A549 (cell line): ENCODE results near the gene GATA5. TPM values are rescaled to one million over a fixed set of nuclear protein-coding genes. Genes with fewer than 3 reads are reported as not detected.

Experiments used
- ATAC-seq, 2 experiments: fragments of 200-7000 bp in 1 of 2; fragments of >200 bp in 1 of 2; cut with Nextera tagmentation in 1 of 2; cut with Tn5 transposase in 1 of 2; 3 replicates each; pipeline versions ENCODE4 v1.8.0 to v1.9.1; 2018 to 2020; ENCODE audit warnings: mild to moderate bottlenecking in 1 of 2, moderate library complexity in 1 of 2
- CTCF ChIA-PET: fragments of 300-600 bp; sonication (Branson Sonifier 250); formaldehyde crosslinking; extraction: SDS; loops from one replicate; lab custom pipeline; 2021; ENCODE audit warnings: antibody characterized with exemption, inconsistent platforms; lab: Yijun Ruan, JAX
- POLR2A ChIA-PET: fragments of 350-600 bp; formaldehyde crosslinking; extraction: SDS; loops from one replicate; lab custom pipeline; 2021; ENCODE audit warnings: antibody characterized with exemption, inconsistent platforms; lab: Yijun Ruan, JAX
- DNase-seq, 2 experiments: peaks; one replicate each; pipeline versions ENCODE4 v3.0.0 to v3.0.0-alpha.2; 2011 to 2016; ENCODE audit warnings: low read depth in 1 of 2, low spot score in 1 of 2
- FAIRE-seq: peaks from 2 replicates; lab custom pipeline; 2011; peaks lifted over from hg19 to GRCh38; lab: Jason Lieb, UNC
- H3K27ac ChIP-seq, 2 experiments: fragments of >200 bp; sonication (Bioruptor Twin); formaldehyde crosslinking; 3 replicates each; pipeline ENCODE4 v1.5.1; 2016 to 2017
- H3K4me1 ChIP-seq: fragments of >200 bp; sonication (Bioruptor Twin); formaldehyde crosslinking; 3 replicates; pipeline ENCODE4 v1.6.1; 2016
- H3K4me2 ChIP-seq: fragments of >200 bp; sonication (Bioruptor Twin); formaldehyde crosslinking; 3 replicates; pipeline ENCODE4 v1.6.1; 2016
- H3K4me3 ChIP-seq: fragments of >200 bp; sonication (Bioruptor Twin); formaldehyde crosslinking; 3 replicates; pipeline ENCODE4 v1.5.1; 2016
- H3K9me3 ChIP-seq: fragments of >200 bp; sonication (Bioruptor Twin); formaldehyde crosslinking; 3 replicates; pipeline ENCODE4 v1.6.1; 2016
- BHLHE40 ChIP-seq: IDR thresholded peaks from 2 replicates; pipeline ENCODE4 v1.6.1; 2012; ENCODE audit warnings: low read depth, low read length, inconsistent platforms
- CBX2 ChIP-seq: fragments of 200-600 bp; sonication (generic); IDR thresholded peaks from 2 replicates; pipeline ENCODE4 v1.6.1; 2016; ENCODE audit warnings: low read depth, mild to moderate bottlenecking, borderline replicate concordance
- CHD4 ChIP-seq: fragments of 200-600 bp; sonication (generic); IDR thresholded peaks from 2 replicates; pipeline ENCODE4 v1.6.1; 2016; ENCODE audit warnings: antibody characterized with exemption, mild to moderate bottlenecking, borderline replicate concordance
- EHMT2 ChIP-seq: fragments of 200-600 bp; sonication (generic); IDR thresholded peaks from 2 replicates; pipeline ENCODE4 v1.6.1; 2016; ENCODE audit warnings: antibody characterized with exemption, low read depth, mild to moderate bottlenecking, moderate library complexity
- EP300 ChIP-seq, 2 experiments: fragments of >200 bp; sonication (Bioruptor Twin); formaldehyde crosslinking; IDR thresholded peaks; 2 replicates in 1 of 2; 3 replicates in 1 of 2; pipeline ENCODE4 v1.6.1; 2016 to 2017
- ESRRA ChIP-seq: fragments of 150-350 bp; IDR thresholded peaks from 2 replicates; pipeline ENCODE4 v1.6.1; 2014; ENCODE audit warnings: mild to moderate bottlenecking, low read length, borderline replicate concordance
- FOXS1 ChIP-seq: fragments of 250-450 bp; sonication (Bioruptor Pico); IDR thresholded peaks from 2 replicates; pipeline ENCODE4 v1.5.0; 2020; ENCODE audit warnings: mild to moderate bottlenecking, moderate library complexity
- HEYL ChIP-seq: fragments of 250-450 bp; sonication (Bioruptor Pico); IDR thresholded peaks from 2 replicates; pipeline ENCODE4 v1.8.0; 2021; ENCODE audit warnings: mild to moderate bottlenecking, moderate library complexity
- HOXB13 ChIP-seq: fragments of 250-450 bp; sonication (Bioruptor Pico); IDR thresholded peaks from 2 replicates; pipeline ENCODE4 v1.5.0; 2020; ENCODE audit warnings: low read depth, mild to moderate bottlenecking, moderate library complexity
- JUN ChIP-seq, 2 experiments: fragments of >200 bp; sonication (Bioruptor Twin); formaldehyde crosslinking; IDR thresholded peaks; 2 replicates in 1 of 2; 3 replicates in 1 of 2; pipeline ENCODE4 v1.6.1; 2016 to 2017
- JUNB ChIP-seq: fragments of >200 bp; sonication (Bioruptor Twin); formaldehyde crosslinking; IDR thresholded peaks from 2 replicates; pipeline ENCODE4 v1.6.1; 2016
- NFE2L2 ChIP-seq: fragments of 150-350 bp; conservative IDR thresholded peaks from 2 replicates; pipeline ENCODE4 v1.6.1; 2014; ENCODE audit warnings: low read length
- PHF8 ChIP-seq: fragments of 200-600 bp; sonication (generic); IDR thresholded peaks from 2 replicates; pipeline ENCODE4 v1.6.1; 2016; ENCODE audit warnings: low read depth, mild to moderate bottlenecking, antibody characterized with exemption, moderate library complexity, borderline replicate concordance
- POLR2A ChIP-seq: IDR thresholded peaks from 2 replicates; pipeline ENCODE4 v1.6.1; 2012; ENCODE audit warnings: mild to moderate bottlenecking, low read length
- RARB ChIP-seq: fragments of 250-450 bp; sonication (Bioruptor Pico); IDR thresholded peaks from 2 replicates; pipeline ENCODE4 v1.8.0; 2021; ENCODE audit warnings: mild to moderate bottlenecking, moderate library complexity
- RCOR1 ChIP-seq: fragments of 150-350 bp; IDR thresholded peaks from 2 replicates; pipeline ENCODE4 v1.6.1; 2014; ENCODE audit warnings: antibody characterized with exemption, low read length, low read depth
- ZC3H11A ChIP-seq: fragments of 450-650 bp; IDR thresholded peaks from 2 replicates; pipeline ENCODE4 v1.6.1; 2014; ENCODE audit warnings: antibody characterized with exemption, mild to moderate bottlenecking
- WGBS: methylation state at CpG from one replicate; pipeline ENCODE4 v1.1.6; 2017; ENCODE audit errors: missing lambda C conversion rate; 5-methylcytosine and 5-hydroxymethylcytosine counted together
- polyA plus RNA-seq, 4 experiments: library from polyadenylated mRNA; depleted of rRNA in 3 of 4; stranded (reverse); fragments of >200 nt; fragmentation: RNase III in 1 of 4; extraction: RNeasy Plus Mini Kit Qiagen cat#74134 plus additional on column Dnase treatment in 1 of 4; gene quantifications; 2 replicates in 3 of 4; 3 replicates in 1 of 4; pipeline ENCODE4 v1.2.3, GENCODE V29; 2011 to 2017
- TF ChIP-seq, protein P1 (sequence below): fragments of >200 bp; sonication (Bioruptor Twin); formaldehyde crosslinking; IDR thresholded peaks from 2 replicates; pipeline ENCODE4 v1.6.1; 2016
- TF ChIP-seq, protein P2 (sequence below): fragments of >200 bp; sonication (Bioruptor Twin); formaldehyde crosslinking; IDR thresholded peaks from 3 replicates; pipeline ENCODE4 v1.6.1; 2016
- TF ChIP-seq, protein P3 (sequence below): fragments of >200 bp; sonication (Bioruptor Twin); formaldehyde crosslinking; IDR thresholded peaks from 3 replicates; pipeline ENCODE4 v1.5.1; 2016
- TF ChIP-seq, protein P4 (sequence below): fragments of 150-350 bp; IDR thresholded peaks from 2 replicates; pipeline ENCODE4 v1.6.1; 2014; ENCODE audit warnings: low read depth, mild to moderate bottlenecking, low read length
- TF ChIP-seq, protein P5 (sequence below): fragments of 200-600 bp; sonication (generic); IDR thresholded peaks from 2 replicates; pipeline ENCODE4 v1.6.1; 2016; ENCODE audit warnings: antibody characterized with exemption, mild to moderate bottlenecking, moderate library complexity

The GATA5 gene
- polyA plus RNA-seq, 2 of the 4 experiments (the other 2 are of a cell fraction), result 0.21 to 0.72 TPM

DNA sequence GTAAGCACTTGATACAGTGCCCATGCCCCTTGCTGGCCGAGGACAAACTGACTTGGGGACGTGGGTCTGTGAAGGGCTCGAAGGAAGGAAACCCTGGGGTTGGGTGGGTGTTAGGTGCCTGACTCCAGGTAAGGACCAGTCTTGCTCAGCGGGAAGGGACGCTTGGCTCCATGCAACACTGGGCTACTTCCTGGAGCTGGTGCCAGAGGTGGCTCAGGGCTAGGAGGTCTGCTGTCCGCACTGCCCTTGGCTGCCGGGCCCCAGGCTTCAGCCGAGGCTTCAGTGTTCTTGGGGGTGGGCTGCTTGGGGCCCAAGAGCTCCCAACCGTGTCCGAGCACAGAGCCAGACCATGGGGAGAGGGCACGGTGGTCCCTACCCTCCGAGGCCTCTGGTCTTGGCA lies 5.3 kb downstream of the GATA5 start:
- POLR2A ChIA-PET, result interaction anchor here (1.0 kb wide), 1 partner anchor 9 kb away, joined by 3 read pairs; no protein-coding TSS in a partner anchor
- H3K9me3 ChIP-seq, result no peaks in the 10 kb centered on the region
- DNase-seq, result no peak
- TF ChIP-seq, protein P1, sequence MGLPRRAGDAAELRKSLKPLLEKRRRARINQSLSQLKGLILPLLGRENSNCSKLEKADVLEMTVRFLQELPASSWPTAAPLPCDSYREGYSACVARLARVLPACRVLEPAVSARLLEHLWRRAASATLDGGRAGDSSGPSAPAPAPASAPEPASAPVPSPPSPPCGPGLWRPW, result no peak
- no peak for TF ChIP-seq CHD4
- TF ChIP-seq BHLHE40, result no peak
- no peak for TF ChIP-seq ESRRA
- TF ChIP-seq HEYL (CRISPR knock-in tag), result no peak
- TF ChIP-seq, protein P2, sequence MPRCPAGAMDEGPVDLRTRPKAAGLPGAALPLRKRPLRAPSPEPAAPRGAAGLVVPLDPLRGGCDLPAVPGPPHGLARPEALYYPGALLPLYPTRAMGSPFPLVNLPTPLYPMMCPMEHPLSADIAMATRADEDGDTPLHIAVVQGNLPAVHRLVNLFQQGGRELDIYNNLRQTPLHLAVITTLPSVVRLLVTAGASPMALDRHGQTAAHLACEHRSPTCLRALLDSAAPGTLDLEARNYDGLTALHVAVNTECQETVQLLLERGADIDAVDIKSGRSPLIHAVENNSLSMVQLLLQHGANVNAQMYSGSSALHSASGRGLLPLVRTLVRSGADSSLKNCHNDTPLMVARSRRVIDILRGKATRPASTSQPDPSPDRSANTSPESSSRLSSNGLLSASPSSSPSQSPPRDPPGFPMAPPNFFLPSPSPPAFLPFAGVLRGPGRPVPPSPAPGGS, result no peak
- WGBS, result 72% methylated on average over 10 of the region's 12 CpGs
- ATAC-seq, result no peak
- H3K4me1 ChIP-seq, result no peaks in the 10 kb centered on the region; the same call in 2 of the 3 replicates
- H3K4me2 ChIP-seq, result no peak overlapping the region
- H3K27ac ChIP-seq, result no peak overlapping the region
- CTCF ChIA-PET, result interaction anchor here (1.0 to 2.5 kb wide), 3 partner anchors 29 to 146 kb away, joined by 3 to 11 read pairs (median 9); no protein-coding TSS in a partner anchor
- FAIRE-seq, result no peak
- no peak overlapping the region for H3K4me3 ChIP-seq

DNA sequence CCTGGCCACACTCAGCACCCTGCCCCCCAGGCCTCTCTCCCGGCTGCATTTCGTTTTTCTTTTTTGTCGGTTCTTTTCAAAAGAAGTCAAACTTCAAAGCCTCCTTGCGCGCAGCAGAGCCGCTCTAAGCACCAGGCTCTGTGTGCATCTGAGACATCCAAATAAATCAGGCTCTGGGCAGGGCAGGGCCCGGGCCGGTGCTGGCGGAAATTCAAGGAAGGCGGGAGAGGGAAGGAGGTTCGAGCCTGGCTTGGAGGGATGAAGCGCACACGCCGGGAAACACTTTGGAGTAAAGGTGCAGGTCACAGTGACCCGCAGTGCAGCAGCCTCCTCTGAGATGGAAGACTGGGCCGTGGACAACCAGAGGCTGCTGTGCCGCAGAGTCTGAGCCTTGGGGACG lies 5.8 kb downstream of the GATA5 start:
- H3K4me2 ChIP-seq, result no peak overlapping the region
- TF ChIP-seq JUNB, result no peak
- no peak for TF ChIP-seq PHF8
- TF ChIP-seq FOXS1 (CRISPR knock-in tag), result no peak
- no peak for TF ChIP-seq EHMT2
- no peak for TF ChIP-seq HOXB13 (CRISPR knock-in tag)
- no peak for TF ChIP-seq RARB (CRISPR knock-in tag)
- no peak for TF ChIP-seq JUN (IDR thresholded peaks at IDR 0.05)
- TF ChIP-seq, protein P3, sequence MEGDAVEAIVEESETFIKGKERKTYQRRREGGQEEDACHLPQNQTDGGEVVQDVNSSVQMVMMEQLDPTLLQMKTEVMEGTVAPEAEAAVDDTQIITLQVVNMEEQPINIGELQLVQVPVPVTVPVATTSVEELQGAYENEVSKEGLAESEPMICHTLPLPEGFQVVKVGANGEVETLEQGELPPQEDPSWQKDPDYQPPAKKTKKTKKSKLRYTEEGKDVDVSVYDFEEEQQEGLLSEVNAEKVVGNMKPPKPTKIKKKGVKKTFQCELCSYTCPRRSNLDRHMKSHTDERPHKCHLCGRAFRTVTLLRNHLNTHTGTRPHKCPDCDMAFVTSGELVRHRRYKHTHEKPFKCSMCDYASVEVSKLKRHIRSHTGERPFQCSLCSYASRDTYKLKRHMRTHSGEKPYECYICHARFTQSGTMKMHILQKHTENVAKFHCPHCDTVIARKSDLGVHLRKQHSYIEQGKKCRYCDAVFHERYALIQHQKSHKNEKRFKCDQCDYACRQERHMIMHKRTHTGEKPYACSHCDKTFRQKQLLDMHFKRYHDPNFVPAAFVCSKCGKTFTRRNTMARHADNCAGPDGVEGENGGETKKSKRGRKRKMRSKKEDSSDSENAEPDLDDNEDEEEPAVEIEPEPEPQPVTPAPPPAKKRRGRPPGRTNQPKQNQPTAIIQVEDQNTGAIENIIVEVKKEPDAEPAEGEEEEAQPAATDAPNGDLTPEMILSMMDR, result no peak
- no peak for TF ChIP-seq POLR2A
- TF ChIP-seq HEYL (CRISPR knock-in tag), result no peak
- TF ChIP-seq ZC3H11A, result no peak
- no peak for TF ChIP-seq NFE2L2
- TF ChIP-seq CBX2, result no peak
- TF ChIP-seq EP300 (IDR thresholded peaks at IDR 0.05), result no peak
- TF ChIP-seq, protein P4, sequence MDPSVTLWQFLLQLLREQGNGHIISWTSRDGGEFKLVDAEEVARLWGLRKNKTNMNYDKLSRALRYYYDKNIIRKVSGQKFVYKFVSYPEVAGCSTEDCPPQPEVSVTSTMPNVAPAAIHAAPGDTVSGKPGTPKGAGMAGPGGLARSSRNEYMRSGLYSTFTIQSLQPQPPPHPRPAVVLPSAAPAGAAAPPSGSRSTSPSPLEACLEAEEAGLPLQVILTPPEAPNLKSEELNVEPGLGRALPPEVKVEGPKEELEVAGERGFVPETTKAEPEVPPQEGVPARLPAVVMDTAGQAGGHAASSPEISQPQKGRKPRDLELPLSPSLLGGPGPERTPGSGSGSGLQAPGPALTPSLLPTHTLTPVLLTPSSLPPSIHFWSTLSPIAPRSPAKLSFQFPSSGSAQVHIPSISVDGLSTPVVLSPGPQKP, result no peak
- TF ChIP-seq RCOR1, result no peak
- TF ChIP-seq, protein P5, sequence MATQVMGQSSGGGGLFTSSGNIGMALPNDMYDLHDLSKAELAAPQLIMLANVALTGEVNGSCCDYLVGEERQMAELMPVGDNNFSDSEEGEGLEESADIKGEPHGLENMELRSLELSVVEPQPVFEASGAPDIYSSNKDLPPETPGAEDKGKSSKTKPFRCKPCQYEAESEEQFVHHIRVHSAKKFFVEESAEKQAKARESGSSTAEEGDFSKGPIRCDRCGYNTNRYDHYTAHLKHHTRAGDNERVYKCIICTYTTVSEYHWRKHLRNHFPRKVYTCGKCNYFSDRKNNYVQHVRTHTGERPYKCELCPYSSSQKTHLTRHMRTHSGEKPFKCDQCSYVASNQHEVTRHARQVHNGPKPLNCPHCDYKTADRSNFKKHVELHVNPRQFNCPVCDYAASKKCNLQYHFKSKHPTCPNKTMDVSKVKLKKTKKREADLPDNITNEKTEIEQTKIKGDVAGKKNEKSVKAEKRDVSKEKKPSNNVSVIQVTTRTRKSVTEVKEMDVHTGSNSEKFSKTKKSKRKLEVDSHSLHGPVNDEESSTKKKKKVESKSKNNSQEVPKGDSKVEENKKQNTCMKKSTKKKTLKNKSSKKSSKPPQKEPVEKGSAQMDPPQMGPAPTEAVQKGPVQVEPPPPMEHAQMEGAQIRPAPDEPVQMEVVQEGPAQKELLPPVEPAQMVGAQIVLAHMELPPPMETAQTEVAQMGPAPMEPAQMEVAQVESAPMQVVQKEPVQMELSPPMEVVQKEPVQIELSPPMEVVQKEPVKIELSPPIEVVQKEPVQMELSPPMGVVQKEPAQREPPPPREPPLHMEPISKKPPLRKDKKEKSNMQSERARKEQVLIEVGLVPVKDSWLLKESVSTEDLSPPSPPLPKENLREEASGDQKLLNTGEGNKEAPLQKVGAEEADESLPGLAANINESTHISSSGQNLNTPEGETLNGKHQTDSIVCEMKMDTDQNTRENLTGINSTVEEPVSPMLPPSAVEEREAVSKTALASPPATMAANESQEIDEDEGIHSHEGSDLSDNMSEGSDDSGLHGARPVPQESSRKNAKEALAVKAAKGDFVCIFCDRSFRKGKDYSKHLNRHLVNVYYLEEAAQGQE, result no peak
- CTCF ChIA-PET, result no interaction called here
- DNase-seq, result no peak
- H3K4me1 ChIP-seq, result no peaks in the 10 kb centered on the region
- no peak for ATAC-seq
- WGBS, result 69% methylated on average over 18 of the region's 18 CpGs
- POLR2A ChIA-PET, result no interaction called here
- H3K4me3 ChIP-seq, result no peak overlapping the region
- H3K9me3 ChIP-seq, result no peaks in the 10 kb centered on the region
- no peak overlapping the region for H3K27ac ChIP-seq
- no peak for FAIRE-seq
